GM19099 (cell line): Measurements from ENCODE around the gene ESRRB.

Experiments
- POLR2A ChIP-seq: IDR thresholded peaks from 3 replicates; pipeline ENCODE4 v1.6.1; 2011; ENCODE audit warnings: low read depth; ENCODE audit not compliant: insufficient read length; ENCODE audit errors: extremely low read depth

ESRRB gene

GRCh38 chr14:76546426-76547221 is 170.7 kb downstream of the ESRRB start:
- TF ChIP-seq POLR2A, result no peak

GRCh38 chr14:76547831-76548230 is 171.9 kb downstream of the ESRRB start:
- TF ChIP-seq POLR2A, result no peak

- TF ChIP-seq POLR2A, result no peak
Measured at GRCh38 chr14:76550534-76550933, 174.6 kb downstream of the ESRRB start.

- TF ChIP-seq POLR2A, result no peak
Measured at GRCh38 chr14:76551116-76551515, 175.2 kb downstream of the ESRRB start.
